ENCODE results near the gene ALPK1.

The ALPK1 gene

DNA sequence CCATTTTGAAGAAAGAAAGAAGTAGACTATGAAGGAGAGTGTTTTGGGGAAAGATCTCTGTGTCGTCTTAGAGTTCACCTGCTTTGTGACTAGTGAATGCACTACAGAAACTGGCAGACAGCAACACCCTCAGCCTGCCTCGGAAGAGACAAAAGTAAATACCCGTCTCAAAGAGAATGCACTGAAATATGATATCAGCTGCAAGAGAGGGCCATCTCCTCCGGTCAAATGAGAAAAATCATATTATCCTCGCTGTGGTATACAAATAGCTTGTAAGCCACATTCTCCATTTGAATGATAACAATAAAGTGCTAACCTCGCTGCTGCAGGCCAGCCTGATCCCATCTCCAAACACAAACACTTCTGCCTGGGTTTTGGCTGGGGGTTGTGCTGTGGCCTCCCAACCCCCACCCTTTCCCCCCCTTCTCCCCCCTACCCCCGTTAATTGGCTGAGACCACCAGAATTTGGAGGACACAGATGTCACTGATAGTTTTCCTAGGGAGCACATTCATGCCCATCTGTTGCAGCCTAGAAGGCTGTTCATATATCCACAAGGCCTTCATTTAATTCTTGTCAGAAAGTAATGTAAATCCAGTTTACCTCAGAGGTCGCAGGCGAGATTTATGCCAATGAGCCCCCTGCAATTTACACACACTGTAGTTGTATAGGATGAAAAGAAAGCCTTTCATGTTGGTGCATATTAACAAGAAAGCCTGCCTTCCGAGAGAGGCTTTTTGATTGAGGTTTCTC lies 46.3 kb downstream of the ALPK1 start:
- TF ChIP-seq, protein P1, sequence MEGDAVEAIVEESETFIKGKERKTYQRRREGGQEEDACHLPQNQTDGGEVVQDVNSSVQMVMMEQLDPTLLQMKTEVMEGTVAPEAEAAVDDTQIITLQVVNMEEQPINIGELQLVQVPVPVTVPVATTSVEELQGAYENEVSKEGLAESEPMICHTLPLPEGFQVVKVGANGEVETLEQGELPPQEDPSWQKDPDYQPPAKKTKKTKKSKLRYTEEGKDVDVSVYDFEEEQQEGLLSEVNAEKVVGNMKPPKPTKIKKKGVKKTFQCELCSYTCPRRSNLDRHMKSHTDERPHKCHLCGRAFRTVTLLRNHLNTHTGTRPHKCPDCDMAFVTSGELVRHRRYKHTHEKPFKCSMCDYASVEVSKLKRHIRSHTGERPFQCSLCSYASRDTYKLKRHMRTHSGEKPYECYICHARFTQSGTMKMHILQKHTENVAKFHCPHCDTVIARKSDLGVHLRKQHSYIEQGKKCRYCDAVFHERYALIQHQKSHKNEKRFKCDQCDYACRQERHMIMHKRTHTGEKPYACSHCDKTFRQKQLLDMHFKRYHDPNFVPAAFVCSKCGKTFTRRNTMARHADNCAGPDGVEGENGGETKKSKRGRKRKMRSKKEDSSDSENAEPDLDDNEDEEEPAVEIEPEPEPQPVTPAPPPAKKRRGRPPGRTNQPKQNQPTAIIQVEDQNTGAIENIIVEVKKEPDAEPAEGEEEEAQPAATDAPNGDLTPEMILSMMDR (IDR thresholded peaks at IDR 0.05; ENCODE audit: low read depth, low read length, missing control alignments): no peak
- no peak for DNase-seq (ENCODE audit: low read depth)
- no peak overlapping the region for H3K4me3 ChIP-seq (ENCODE audit: low read depth, low read length)

DNA sequence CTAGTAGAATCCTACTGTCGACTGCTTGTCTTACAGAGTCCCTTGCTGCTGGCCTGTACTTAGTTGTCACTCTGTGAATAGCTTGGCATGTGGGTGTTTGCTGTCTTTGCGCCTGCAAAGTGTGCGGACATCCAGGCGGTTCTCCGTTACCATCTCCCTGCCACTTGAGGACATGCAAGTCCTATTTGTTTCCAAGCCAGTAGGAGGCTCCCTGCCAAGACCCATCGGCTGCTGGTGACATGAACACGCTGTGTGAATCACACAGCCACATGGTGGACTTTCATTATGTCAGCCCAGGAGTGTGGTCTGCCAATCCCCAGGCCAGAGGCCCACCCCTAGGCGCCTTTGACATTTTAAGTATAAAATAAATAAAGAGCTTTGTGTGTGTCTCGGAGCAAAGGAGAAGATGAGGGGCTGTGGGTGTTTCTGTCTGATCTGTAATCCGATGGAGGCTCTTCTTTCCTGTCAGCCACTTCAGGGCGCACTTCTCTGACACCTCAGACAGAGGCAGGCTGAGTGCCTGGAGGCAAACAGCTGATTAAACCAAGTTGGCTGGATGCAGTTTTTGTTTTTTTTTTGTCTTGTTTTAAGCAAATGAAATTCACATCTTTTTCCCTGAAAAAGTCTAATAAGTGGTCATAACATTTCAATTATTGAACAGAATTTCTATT lies 51.5 kb downstream of the ALPK1 start:
- no peak overlapping the region for H3K4me3 ChIP-seq (ENCODE audit: low read depth, low read length)
- no peak for DNase-seq (ENCODE audit: low read depth)
- TF ChIP-seq, protein P1 (IDR thresholded peaks at IDR 0.05; ENCODE audit: low read depth, low read length, missing control alignments): no peak

DNA sequence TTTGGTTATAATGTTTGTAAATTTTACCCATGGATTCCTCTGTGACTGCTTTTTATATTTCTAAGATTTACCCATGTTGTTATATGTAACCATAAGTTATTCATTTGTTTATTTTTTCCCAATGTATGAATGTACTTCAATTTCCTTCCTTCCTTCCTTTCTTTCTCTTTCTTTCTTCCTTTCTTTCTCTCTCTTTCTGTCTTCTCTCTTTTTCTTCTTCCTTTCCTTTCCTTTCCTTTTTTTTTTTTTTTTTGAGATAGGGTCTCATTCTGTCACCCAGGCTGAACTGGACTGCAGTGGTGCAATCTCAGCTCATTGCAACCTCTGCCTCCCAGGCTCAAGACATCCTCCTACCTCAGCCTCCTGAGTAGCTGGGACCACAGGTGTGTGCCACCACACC lies 55.6 kb downstream of the ALPK1 start:
- no peak for DNase-seq (ENCODE audit: low read depth)

DNA sequence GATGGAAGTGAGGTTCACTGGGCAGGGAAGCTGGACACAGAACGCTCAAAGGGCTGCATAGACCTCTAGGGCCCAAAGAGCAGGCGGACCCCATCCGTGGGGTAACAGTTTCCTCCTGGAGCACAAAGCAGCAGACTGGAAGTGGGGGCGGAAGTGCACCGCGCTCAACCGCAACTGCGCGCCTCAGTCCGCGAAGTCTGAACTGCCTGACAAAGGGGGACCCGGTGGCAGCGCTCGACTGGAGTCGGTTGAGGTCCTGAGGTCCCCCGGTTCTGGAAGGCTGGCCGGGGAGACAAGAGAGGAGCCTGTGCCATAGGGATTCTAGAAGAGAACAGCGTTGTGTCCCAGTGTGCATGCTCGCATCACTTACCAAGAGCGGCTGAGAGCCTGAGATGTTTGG lies 58.5 kb downstream of the ALPK1 start:
- TF ChIP-seq, protein P1 (IDR thresholded peaks at IDR 0.05; ENCODE audit: low read depth, low read length, missing control alignments): no peak
- H3K4me3 ChIP-seq (ENCODE audit: low read depth, low read length): no peak overlapping the region
- no peak for DNase-seq (ENCODE audit: low read depth)

More for the DNA sequence above, 55.6 kb downstream of the ALPK1 start:
- no peak overlapping the region for H3K4me3 ChIP-seq (ENCODE audit: low read depth, low read length)
- TF ChIP-seq, protein P1 (IDR thresholded peaks at IDR 0.05; ENCODE audit: low read depth, low read length, missing control alignments): no peak

DNA sequence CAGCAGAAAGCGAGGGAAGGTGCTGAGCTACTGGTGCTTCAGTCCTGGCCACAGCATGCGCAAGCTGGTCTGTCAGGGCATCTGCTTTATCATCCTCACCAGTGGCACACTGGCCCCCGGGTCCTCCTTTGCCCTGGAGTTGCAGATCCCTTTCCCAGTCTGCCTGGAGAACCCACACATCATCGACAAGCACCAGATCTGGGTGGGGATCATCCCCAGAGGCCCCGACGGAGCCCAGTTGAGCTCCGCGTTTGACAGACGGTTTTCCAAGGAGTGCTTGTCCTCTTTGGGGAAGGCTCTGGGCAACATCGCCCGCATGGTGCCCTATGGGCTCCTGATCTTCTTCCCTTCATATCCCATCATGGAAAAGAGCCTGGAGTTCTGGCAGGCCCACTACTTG lies 60.3 kb downstream of the ALPK1 start:
- no peak for DNase-seq (ENCODE audit: low read depth)
- TF ChIP-seq, protein P1 (IDR thresholded peaks at IDR 0.05; ENCODE audit: low read depth, low read length, missing control alignments): no peak
- no peak overlapping the region for H3K4me3 ChIP-seq (ENCODE audit: low read depth, low read length)

DNA sequence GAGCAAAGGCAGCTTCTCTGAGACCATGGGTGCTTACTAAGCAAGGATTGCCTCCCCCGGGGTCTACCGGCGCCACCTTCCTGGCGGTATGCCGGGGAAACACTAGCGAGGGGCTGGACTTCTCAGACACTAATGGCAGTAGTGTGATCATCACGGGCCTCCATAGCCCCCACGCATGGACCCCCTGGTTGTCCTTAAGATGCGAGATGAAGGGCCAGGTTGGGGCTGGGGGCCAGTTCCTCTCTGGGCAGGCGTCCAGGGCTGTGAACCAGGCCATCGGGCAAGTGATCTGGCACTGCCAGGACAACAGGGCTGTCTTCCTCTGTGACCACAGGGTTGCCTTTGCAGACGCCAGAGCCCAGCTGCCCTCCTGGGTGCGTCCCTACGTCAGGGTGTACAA lies 60.7 kb downstream of the ALPK1 start:
- TF ChIP-seq, protein P1 (IDR thresholded peaks at IDR 0.05; ENCODE audit: low read depth, low read length, missing control alignments): no peak
- no peak for DNase-seq (ENCODE audit: low read depth)
- no peak overlapping the region for H3K4me3 ChIP-seq (ENCODE audit: low read depth, low read length)

Measured in GM12864 (cell line).